ENCODE measurements around the gene TGDS. TPM values are rescaled to one million over a fixed set of nuclear protein-coding genes. Genes with fewer than 3 reads are reported as not detected.

The TGDS gene
- polyA plus RNA-seq, 4 donors = 18.2 to 23.1 (median 20.8) TPM

Other genes starting within 250 kb of the TGDS start
- under 1 TPM; 0.22 to 0.64 (median 0.32) TPM for gene DCT, start 116.5 kb downstream of the TGDS start, polyA plus RNA-seq (ENCODE audit: insufficient read length in 4 of 4)
- gene GPR180, start 5.7 kb upstream of the TGDS start, polyA plus RNA-seq (ENCODE audit: insufficient read length in 4 of 4) = 10 to 100 TPM in 2 of 4 donors, 1 to 10 TPM in 2; 7.9 to 11.1 (median 10.2) TPM
- gene SOX21, start 116.4 kb upstream of the TGDS start, polyA plus RNA-seq (ENCODE audit: insufficient read length in 4 of 4) = under 1 TPM; 0.08 to 0.40 (median 0.26) TPM